Measurements from ENCODE around the gene GPC6.

GPC6 gene

GRCh38 chr13:93875547-93875946 lies 648.9 kb downstream of the GPC6 start:
- in situ Hi-C loops (cut with MboI; ENCODE audit: low sequenced_read_pairs), result no loop called here

DNA sequence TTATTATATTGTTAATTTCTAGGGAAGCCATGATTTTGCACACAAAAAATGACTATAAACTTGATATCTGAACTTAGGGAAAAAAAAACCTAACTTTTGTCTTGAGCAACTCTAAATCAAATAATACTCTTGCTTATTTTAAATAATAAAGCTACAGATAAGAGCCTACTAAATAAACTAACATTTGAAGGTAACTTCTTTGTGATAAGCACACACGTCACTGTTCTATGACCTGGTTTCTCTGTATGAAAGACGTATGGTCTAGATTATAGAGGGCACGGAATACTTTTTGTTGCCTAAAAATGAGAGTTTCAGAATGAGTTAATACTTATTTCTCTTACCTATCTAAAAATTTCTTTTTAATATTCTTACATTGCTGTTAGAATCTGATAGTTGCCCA lies 649.6 kb downstream of the GPC6 start:
- in situ Hi-C loops (cut with MboI; ENCODE audit: low sequenced_read_pairs), result no loop called here

GRCh38 chr13:93878675-93879074 lies 652.1 kb downstream of the GPC6 start:
- in situ Hi-C loops (cut with MboI; ENCODE audit: low sequenced_read_pairs), result no loop called here

- in situ Hi-C loops (cut with MboI; ENCODE audit: low sequenced_read_pairs), result no loop called here
These were observed 654.8 kb downstream of the GPC6 start for GRCh38 chr13:93881411-93881810.

GRCh38 chr13:93882086-93882651 lies 655.6 kb downstream of the GPC6 start:
- in situ Hi-C loops (cut with MboI; ENCODE audit: low sequenced_read_pairs), result no loop called here

DNA sequence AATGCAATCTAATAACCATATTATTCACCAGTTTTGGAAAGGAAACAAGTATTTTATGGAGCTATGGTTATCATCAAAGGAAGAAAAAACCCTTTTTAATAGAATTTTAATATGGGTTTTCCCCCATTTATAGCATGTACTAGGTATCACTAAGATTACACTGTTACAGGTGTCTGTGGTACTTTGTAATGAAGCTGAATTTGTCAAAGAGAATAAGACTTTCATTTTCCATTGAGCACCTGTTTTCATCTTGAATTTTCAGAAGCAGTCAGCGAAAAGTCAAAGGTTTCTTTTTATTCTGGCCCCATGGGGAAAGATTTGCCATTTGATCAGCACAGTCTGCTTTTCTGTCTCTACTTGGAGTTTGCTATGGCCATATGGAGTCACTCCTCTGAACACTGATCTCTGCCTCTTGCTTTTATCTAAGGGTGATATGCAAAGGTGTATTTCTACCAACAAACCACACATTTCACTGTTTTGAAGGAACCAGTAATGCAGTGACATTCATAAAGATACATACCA lies 662.9 kb downstream of the GPC6 start:
- in situ Hi-C loops (cut with MboI; ENCODE audit: low sequenced_read_pairs), result no loop called here

DNA sequence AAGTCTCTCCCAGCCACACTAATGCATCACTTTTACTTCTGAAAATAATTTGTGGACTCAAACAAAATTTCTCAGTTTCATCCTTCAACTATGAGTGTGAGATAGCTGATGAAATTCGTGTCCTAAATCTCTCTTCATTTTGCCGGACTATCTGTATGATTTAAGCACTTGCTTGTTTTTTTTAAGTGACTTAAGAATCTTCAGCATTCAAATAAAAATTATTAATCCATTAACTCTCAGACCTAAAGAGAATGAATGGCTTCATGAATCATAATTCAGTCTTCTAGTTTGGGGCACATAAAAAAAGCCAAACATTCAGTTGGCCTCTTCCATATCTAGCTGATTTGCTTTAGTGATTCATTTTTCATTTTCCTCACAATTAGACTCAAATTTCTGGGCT lies 673.4 kb downstream of the GPC6 start:
- in situ Hi-C loops (cut with MboI; ENCODE audit: low sequenced_read_pairs), result no loop called here

- in situ Hi-C loops (cut with MboI; ENCODE audit: low sequenced_read_pairs), result no loop called here
These were observed 674.1 kb downstream of the GPC6 start for GRCh38 chr13:93900731-93901130.

- in situ Hi-C loops (cut with MboI; ENCODE audit: low sequenced_read_pairs), result no loop called here
These were observed 677.3 kb downstream of the GPC6 start for GRCh38 chr13:93903909-93904308.

GRCh38 chr13:93915269-93915809 lies 688.7 kb downstream of the GPC6 start:
- in situ Hi-C loops (cut with MboI; ENCODE audit: low sequenced_read_pairs), result no loop called here

DNA sequence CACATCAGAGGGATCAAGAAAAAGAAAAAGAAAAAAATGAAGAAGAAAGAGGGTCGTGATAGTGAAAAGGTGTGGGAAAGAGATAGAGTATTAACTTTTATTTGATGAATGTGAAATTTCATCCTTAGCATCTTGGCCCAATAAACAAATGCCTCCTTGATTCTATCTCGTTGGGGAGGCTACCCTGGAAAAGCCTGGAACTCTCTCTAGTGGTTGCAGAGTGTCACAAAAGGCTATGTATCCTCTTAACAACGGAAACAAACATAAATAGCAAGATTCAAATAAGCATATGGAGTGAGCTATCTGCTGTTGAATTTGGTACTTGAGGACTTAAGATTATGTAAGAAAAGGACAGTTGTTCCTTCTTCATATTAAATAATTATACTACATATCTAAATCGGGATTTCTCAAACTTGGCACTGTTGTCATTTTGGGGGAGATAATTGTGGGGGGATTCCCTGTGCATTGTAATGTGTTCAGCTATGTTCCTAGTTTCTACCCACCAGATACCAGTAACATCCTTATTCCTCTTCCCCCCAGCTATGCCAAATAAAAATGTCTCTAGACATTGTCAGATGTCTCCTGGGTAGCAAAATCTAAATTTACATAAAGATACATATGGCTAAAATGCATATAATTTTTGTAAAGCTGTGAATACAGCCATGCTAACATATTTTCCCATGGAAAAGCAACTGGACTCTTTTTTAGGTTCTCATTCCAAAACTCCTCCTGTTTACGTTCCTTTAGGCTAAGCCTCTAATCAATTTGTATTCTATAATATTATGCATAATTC lies 695.7 kb downstream of the GPC6 start:
- in situ Hi-C loops (cut with MboI; ENCODE audit: low sequenced_read_pairs), result no loop called here

GRCh38 chr13:93925990-93926389 lies 699.4 kb downstream of the GPC6 start:
- in situ Hi-C loops (cut with MboI; ENCODE audit: low sequenced_read_pairs), result no loop called here

GRCh38 chr13:93926425-93926824 lies 699.8 kb downstream of the GPC6 start:
- in situ Hi-C loops (cut with MboI; ENCODE audit: low sequenced_read_pairs), result no loop called here

DNA sequence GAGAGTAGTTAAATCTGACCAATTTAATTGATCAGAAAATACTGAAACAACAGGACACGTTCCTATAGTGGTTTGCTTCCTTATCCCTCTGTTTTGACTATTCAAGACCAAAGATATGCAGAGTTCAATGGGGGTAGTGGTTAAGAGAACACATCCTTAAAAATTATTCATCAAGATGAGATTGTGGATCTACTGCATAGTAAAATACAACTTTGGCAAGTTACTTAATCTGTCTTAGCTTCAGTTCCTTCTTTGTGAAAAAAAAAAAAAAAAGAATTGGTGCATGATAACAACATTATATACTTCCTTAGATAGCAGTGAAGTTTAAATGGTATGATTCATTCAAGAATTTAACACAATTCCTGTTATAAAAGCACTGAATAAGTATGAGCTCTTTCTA lies 700.8 kb downstream of the GPC6 start:
- in situ Hi-C loops (cut with MboI; ENCODE audit: low sequenced_read_pairs), result no loop called here

GRCh38 chr13:93932901-93933300 lies 706.3 kb downstream of the GPC6 start:
- in situ Hi-C loops (cut with MboI; ENCODE audit: low sequenced_read_pairs), result no loop called here

DNA sequence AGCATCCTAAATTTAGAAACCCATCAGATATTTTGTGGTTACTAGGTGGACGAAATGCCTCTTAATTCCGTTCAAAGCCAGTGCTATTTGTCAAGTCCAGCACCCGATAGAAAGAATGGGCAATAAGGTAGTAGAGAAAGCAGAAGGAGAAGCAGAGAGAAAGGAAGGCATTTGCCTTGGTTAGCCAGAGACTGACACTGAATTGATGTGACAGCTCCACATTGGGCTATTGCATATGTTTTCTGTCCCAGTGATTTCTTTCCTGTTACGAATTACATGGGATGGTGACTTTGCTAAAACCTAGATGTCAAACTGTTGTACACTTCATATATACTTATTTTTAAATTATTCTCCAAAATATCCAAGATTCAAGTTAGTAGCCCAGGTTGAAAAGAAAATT lies 710.3 kb downstream of the GPC6 start:
- in situ Hi-C loops (cut with MboI; ENCODE audit: low sequenced_read_pairs), result no loop called here

DNA sequence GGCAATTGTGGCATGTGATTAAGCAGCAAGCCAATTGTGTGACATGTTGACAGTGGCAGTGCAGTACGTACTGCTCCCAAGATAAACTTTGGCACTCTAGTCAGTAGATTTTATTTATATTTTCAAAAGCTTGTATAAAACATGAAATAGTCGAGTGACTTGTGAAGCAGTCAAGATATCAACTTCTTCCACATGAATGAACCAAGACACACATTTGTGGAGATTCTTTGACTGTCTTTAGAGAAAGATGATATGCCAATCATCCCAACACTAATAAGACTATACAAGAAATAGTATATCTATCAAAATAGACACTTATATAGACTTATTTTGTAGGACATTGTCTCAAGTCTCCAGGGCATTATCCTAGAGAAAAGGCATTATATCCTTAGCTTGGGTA lies 714.8 kb downstream of the GPC6 start:
- in situ Hi-C loops (cut with MboI; ENCODE audit: low sequenced_read_pairs), result no loop called here

GRCh38 chr13:93942016-93942415 lies 715.4 kb downstream of the GPC6 start:
- in situ Hi-C loops (cut with MboI; ENCODE audit: low sequenced_read_pairs), result no loop called here

DNA sequence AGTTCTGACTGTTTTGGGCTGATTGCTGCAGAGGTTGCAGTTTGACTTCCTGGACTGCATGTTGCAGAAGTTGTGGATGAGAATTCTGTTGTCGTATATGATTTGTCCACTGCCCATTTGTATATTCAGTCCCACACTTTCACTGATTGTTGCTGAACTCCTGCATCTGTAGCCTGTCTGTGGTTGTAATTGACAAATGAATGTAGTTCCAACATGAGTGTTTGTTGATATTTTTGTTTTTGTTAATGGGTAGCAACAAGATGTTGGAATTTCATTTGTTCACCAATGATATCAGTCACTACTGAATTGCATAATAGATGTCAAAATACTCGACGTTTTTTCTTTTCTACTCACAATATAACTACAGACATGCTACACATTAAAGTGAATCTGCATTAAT lies 719.0 kb downstream of the GPC6 start:
- in situ Hi-C loops (cut with MboI; ENCODE audit: low sequenced_read_pairs), result no loop called here

- in situ Hi-C loops (cut with MboI; ENCODE audit: low sequenced_read_pairs), result no loop called here
These were observed 720.4 kb downstream of the GPC6 start for GRCh38 chr13:93946994-93947393.

DNA sequence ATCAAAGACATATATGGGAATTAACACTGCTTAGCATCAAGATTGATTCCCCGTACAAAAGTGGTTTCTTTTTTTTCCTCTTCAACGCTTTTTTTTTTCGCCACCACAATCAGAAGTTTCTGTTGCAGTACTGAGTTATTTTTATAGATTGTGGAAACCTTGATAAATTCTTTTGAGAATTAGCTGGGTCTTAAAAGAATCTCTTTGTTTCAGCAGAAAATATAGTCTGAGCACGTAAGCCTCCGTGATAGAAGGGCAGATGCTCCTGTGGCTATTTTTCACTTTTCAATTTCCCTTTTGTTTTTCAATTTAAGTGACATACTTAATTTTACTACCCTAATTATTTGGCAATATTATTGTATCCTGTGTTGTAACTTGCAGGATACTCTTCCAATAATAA lies 721.0 kb downstream of the GPC6 start:
- in situ Hi-C loops (cut with MboI; ENCODE audit: low sequenced_read_pairs), result no loop called here
